Measurements from ENCODE around the gene CPE.
"Not testable (repeated sequence)": the region's sequence is repeated elsewhere in the genome, so short reads cannot be mapped to it uniquely, and the experiment has no call there.

Gene CPE

DNA sequence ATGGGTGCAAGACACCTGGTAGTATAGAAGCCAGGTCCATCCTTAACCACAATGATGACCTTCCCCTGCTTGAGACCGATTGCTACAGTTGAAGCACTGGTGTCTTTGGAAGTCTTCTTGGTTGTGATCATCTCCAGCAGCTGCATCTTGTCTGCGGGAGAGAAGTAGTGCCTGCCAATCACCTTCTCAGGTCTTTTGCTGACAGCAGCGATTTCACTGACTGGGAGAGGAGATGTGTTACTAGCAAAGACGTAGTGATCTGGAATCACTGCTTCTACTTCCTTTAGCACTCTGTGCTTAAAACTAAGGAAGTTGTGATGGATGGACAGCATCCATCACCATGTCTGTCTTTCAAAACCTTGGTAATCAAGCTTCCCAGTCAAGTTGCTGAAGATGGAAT lies 25.9 kb downstream of the CPE start:
- no peak for DNase-seq (ENCODE audit: low read depth)

DNA sequence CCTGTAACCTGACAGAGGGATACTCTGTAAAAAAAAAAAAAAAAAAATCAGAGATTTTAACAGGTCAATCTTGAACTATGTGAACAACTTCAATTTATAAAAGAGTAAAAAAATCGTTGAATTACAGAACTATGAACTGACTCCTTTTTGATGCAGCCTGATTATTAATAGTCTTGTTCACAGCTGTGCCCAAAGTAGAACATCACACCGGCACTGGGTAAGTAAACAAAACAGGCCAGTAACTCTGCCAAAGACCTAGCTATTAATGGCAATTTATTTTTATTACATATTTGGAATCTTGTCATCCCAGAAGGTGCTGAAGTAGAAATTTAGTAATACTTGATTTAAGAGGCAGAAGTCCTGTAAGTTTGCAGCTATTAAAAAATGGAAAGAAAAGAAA lies 31.4 kb downstream of the CPE start:
- no peak for DNase-seq (ENCODE audit: low read depth)

GRCh38 chr4:165415910-165416309 lies 37.1 kb downstream of the CPE start:
- DNase-seq (ENCODE audit: low read depth): no peak

- no peak for DNase-seq (ENCODE audit: low read depth)
Measured at GRCh38 chr4:165418073-165418472, 39.3 kb downstream of the CPE start.

DNA sequence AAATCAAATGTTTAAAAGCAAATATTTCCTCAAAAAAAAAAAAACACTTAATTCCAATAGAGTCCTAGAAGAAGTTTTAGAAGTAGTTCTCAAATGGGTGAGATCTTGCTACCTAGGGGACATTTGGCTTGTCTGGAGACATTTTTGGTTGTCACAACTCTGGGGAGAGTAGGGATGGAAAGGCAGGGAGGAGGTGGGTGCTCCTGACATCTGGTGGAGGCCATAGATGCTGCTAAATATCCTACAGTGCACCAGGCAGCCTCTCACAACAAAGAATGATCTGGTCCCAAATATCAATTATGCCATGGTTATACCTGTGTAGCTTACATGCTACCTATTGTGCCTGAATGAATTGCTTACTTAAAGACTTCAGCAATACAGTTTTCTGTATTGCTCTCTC lies 46.8 kb downstream of the CPE start:
- no peak for DNase-seq (ENCODE audit: low read depth)

DNA sequence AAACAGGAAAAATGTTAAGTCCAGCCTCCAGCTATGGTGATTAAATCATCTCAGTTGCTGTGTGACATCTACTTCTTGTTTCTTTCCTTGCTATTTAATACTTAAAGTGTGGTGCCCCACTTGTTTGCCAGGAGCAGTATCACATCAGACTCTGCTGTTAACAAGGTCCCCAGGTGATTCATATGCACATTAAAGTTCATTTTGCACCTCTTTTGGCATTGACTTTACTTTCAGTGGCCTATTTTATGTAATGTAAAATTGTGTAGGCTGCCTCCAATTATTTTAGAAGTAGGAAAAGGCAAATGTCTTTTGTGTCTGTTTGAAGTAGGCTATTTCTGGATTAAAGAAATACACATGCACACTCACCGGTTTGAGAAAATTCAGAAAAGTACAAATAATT lies 47.5 kb downstream of the CPE start:
- no peak for DNase-seq (ENCODE audit: low read depth)

DNA sequence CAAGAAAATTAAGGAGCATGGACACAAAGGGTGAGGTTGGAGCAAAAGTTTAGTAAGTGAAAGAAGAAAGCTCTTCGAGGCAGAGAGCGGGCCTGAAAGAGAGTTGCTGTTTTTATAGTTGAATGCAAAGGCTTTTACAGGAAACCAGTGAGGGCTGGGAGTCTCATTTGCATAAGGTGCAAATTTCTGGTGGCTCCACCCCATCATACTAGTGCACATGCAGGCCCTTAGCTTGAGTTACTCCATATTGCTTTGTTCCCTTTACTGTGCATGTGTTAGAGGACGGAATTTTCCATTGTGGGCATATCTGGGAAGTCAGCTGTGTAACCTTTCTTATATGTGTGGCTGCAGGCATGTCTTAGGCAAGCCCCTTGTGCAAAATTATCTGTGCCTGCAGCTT lies 48.0 kb downstream of the CPE start:
- DNase-seq (ENCODE audit: low read depth): no peak

DNA sequence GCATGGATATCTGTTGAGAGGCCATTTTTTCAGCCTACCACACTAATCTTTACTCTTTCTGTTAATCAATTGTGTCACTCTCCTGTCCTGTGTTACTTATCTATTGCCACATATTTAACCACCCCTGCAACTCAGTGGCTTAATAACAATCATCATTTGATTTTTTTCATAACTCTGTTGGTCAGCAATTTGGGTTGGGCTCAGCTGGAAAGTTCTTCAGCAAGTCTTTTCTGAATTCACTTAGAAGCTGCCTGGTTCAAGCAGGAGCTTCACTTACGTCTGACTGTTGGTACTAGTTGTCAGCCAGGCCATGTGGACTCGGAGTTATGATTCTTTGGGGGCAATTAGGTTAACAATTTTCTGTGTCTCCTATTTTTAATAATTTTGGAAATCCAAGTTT lies 50.1 kb downstream of the CPE start:
- DNase-seq (ENCODE audit: low read depth): no peak

DNA sequence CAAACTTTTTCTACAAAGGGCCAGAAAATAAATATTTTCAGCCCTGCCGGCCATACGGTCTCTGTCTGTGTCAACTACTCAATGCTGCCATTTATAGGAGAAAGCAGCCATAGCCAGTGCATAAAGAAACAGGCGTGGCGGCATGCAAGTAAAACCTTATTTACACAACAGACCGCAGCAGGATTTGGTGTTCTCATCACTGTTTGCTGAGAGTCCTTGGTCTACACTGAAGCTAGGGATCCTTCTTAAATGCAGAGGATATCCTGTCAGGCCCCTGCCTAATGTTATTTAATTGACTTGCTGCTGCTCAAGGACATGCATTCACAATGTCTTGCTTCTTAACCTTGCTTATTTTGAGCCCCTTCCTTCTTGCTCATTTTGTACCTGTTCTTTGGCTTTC lies 54.7 kb downstream of the CPE start:
- DNase-seq (ENCODE audit: low read depth): no peak

DNA sequence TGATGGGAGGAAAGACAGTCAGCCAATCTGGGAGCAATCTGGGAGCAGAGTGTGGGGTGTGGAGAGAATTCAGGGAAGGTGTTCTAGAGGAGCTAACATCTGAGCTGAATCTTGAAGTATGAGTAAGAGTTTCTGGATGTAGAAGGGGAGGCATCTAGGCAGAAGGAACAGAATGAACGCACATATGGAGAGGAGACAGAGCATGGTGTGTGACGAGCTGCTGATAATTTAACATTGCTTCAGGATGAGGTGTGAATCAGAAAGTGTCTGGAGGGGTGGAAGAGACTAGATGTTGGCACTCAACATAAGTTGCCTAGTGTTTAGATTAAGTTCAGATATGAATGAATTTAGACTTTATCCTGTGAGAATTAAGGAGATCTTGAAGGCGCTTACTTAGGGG lies 58.9 kb downstream of the CPE start:
- no peak for DNase-seq (ENCODE audit: low read depth)

- no peak for DNase-seq (ENCODE audit: low read depth)
Measured at GRCh38 chr4:165439344-165439743, 60.5 kb downstream of the CPE start.

GRCh38 chr4:165439981-165440380 lies 61.2 kb downstream of the CPE start:
- no peak for DNase-seq (ENCODE audit: low read depth)

- DNase-seq (ENCODE audit: low read depth): no peak
Measured at GRCh38 chr4:165440415-165441158, 61.8 kb downstream of the CPE start.

GRCh38 chr4:165443276-165443675 lies 64.5 kb downstream of the CPE start:
- DNase-seq (ENCODE audit: low read depth): no peak

- DNase-seq (ENCODE audit: low read depth): no peak
Measured at GRCh38 chr4:165448700-165449099, 69.9 kb downstream of the CPE start.

- no peak for DNase-seq (ENCODE audit: low read depth)
Measured at GRCh38 chr4:165449333-165449732, 70.5 kb downstream of the CPE start.

DNA sequence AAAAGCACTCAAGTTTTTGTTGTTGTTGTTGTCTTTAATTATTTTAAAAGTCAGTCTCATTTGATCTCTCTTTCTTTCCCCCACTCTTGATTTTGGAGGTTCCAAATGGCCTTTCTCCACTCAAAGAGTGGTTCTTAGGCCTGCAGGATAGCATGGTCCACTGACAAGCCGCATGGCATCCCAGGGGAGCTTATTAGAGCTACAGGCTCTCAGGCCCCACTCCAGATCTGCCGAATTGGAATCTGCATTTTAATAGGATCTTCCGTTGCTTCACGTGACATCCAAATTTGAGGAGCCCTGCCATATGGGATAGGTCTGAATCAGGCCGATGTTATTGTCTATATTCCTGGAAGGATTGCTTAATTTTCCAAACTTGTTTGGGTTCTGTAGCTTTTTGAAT lies 72.1 kb downstream of the CPE start:
- no peak for DNase-seq (ENCODE audit: low read depth)

DNA sequence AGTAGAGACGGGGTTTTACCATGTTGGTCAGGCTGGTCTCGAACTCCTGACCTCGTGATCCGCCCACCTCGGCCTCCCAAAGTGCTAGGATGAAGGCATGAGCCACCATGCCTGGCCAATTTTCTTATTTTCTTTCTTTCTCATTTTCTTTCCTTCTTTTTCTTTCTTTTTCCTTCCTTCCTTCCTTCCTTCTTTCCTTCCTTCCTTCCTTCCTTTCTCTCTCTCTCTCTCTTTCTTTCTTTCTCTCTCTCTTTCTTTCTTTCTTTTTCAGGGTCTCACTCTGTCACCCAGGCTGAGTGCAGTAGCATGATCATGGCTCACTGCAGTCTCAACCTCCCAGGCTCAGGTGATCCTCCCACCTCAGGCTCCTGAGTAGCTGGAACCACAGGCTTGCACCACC lies 74.3 kb downstream of the CPE start:
- DNase-seq (ENCODE audit: low read depth): not testable (repeated sequence)

DNA sequence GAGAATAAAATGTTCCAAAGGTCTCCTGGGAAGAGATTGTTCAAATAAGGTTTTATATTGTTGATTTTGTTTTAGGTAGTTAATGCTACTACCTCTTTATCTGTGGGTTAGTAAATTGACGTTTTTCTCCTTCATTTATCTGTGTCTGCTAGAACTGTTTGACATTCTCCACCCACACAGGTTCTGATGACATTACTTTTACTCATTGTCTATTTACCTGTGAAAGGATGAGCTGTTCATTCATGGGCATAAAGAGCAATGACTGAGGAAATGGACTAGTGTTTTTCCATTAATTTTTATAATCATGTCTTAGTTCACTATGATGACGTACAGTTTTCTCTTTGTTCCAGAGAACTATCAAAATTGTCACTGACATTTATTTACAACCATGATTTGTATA lies 75.6 kb downstream of the CPE start:
- no peak for DNase-seq (ENCODE audit: low read depth)

GRCh38 chr4:165457793-165458192 lies 79.0 kb downstream of the CPE start:
- no peak for DNase-seq (ENCODE audit: low read depth)

- DNase-seq (ENCODE audit: low read depth): no peak
Measured at GRCh38 chr4:165458471-165458870, 79.7 kb downstream of the CPE start.

GRCh38 chr4:165461159-165461821 lies 82.5 kb downstream of the CPE start:
- no peak for DNase-seq (ENCODE audit: low read depth)

DNA sequence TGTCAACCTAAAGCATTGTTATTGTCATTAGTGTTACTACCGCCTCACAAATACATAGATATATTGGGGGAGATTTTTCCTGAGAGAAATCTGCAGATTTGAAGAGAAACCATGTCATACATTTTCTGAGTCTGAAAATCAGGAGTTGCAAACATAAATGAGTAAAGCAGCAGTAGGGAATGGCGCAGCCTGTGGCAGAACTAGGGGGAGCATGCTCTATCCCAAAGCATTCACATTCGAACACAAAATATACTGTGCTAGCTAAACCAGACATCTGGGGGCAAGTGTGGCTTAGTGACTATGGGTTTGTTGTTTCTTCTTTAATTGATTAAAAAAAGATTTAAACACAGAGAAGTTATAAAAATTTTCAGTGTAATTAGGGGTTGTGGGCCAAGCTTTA lies 83.2 kb downstream of the CPE start:
- no peak for DNase-seq (ENCODE audit: low read depth)

DNA sequence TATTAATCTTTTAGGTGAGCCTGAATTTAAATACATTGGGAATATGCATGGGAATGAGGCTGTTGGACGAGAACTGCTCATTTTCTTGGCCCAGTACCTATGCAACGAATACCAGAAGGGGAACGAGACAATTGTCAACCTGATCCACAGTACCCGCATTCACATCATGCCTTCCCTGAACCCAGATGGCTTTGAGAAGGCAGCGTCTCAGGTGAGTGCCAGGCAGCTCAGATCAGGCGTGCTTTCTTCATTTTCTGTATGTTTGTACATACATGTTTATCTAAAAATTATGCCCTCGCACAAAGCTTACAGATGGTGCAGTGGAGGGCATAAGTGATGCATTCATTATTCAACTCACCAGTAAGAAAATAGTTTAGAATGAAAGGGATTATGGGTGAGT lies 85.6 kb downstream of the CPE start:
- no peak for DNase-seq (ENCODE audit: low read depth)
